ACHN (cell line): ENCODE data around the gene PPL.
"Not testable (repeated sequence)": the region's sequence is repeated elsewhere in the genome, so short reads cannot be mapped to it uniquely, and the experiment has no call there.

Experiments used
- DNase-seq: peaks from one replicate; pipeline ENCODE4 v3.0.0-alpha.2; 2015
- in situ Hi-C: cut with HindIII; loops from 2 replicates; pipeline ENCODE4 v1.10.0; 2017; ENCODE audit warnings: low sequenced_read_pairs, low pct_ligation_motif_present, low pct_unique_long_range_greater_than_20kb

PPL gene

GRCh38 chr16:4963527-4963926, 26.6 kb upstream of the PPL start:
- in situ Hi-C loops, DNase-seq: not testable (repeated sequence)

GRCh38 chr16:4962716-4963115, 25.8 kb upstream of the PPL start:
- no peak for DNase-seq
- in situ Hi-C loops = no loop called here

GRCh38 chr16:4960579-4960978, 23.6 kb upstream of the PPL start:
- DNase-seq = no peak
- in situ Hi-C loops = no loop called here

GRCh38 chr16:4958510-4959438, 21.8 kb upstream of the PPL start:
- in situ Hi-C loops = no loop called here
- no peak for DNase-seq

GRCh38 chr16:4957720-4958509, 21.0 kb upstream of the PPL start, which contains the start of gene SEC14L5:
Gene SEC14L5, plus strand, starts transcription at chr16:4958330. Its CDS starts 994 bp downstream, at chr16:4959324.
- in situ Hi-C loops = no loop called here

GRCh38 chr16:4957420-4957719, 20.4 kb upstream of the PPL start:
- no peak for DNase-seq
- in situ Hi-C loops = no loop called here

More at GRCh38 chr16:4957720-4958509, 21.0 kb upstream of the PPL start, which contains the start of gene SEC14L5:
- DNase-seq = peak; percentile 99

GRCh38 chr16:4954714-4955113, 17.8 kb upstream of the PPL start:
- no peak for DNase-seq
- in situ Hi-C loops = no loop called here

- DNase-seq, in situ Hi-C loops: not testable (repeated sequence)
Measured at GRCh38 chr16:4951583-4951982, 14.6 kb upstream of the PPL start.

- in situ Hi-C loops = no loop called here
- DNase-seq = no peak
Measured at GRCh38 chr16:4949986-4950385, 13.0 kb upstream of the PPL start.

- in situ Hi-C loops = no loop called here
- DNase-seq = no peak
Measured at GRCh38 chr16:4948903-4949766, 12.2 kb upstream of the PPL start.

GRCh38 chr16:4947722-4948503, 11.0 kb upstream of the PPL start:
- in situ Hi-C loops = no loop called here

GRCh38 chr16:4946917-4947316, 10.0 kb upstream of the PPL start:
- DNase-seq = no peak
- in situ Hi-C loops = no loop called here

More at GRCh38 chr16:4947722-4948503, 11.0 kb upstream of the PPL start:
- DNase-seq = no peak

- in situ Hi-C loops = no loop called here
- DNase-seq = peak; percentile 78
Measured at GRCh38 chr16:4945560-4946502, 8.9 kb upstream of the PPL start.

GRCh38 chr16:4944333-4945281, 7.7 kb upstream of the PPL start:
- peak; percentile 100 for DNase-seq
- in situ Hi-C loops = no loop called here

- in situ Hi-C loops = no loop called here
- DNase-seq = no peak
Measured at GRCh38 chr16:4942481-4942880, 5.5 kb upstream of the PPL start.

- in situ Hi-C loops = no loop called here
- no peak for DNase-seq
Measured at GRCh38 chr16:4940719-4941118, 3.8 kb upstream of the PPL start.
